GM20000 (cell line): ENCODE results near the gene TEX264.
A peak's percentile ranks its signal among the peaks of the same experiment; 100 is the strongest.

Experiments used
- DNase-seq: peaks from one replicate; pipeline ENCODE4 v3.0.0; 2012; ENCODE audit warnings: low spot score
- CTCF ChIP-seq: IDR thresholded peaks from 2 replicates; pipeline ENCODE4 v1.5.1; 2012; ENCODE audit warnings: mild to moderate bottlenecking, control low read depth; ENCODE audit errors: extremely low read depth, missing control alignments

The TEX264 gene

DNA sequence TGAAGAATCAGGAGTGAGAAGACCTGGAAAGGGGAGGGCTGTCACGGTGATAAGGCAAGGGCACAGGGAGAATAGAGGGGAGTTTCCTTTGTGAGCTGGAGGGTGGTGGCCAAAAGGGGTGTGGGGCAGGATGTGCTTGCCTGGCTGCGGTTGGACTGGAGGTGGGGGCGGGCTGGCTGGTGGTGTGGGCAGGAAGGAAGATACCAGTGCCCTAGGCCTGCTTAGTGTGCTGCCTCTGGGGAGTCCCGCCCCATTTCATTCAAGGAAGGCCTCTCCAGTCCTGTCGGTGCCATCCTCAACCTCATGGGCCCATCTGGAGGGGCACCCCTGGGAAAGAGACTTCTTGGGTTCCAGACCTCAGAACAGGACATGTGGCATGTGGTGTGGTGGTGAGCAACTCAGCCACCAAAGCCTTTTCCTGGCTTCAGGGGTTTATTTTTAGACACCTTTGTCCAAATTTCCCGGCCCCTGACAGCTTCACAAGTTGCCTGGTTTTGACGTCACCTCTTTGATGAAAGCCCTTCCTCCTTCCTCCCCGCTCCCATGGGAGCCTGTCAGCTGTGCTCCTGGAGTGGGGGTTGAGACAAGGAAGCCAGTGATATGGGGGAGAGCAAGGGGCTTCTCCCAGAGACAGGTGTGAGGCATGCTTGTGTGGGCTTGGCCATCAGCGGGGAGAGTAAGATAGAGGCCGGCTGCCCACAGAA is 15.6 kb downstream of the TEX264 start:
- no peak for TF ChIP-seq CTCF
- peak; percentile 59 for DNase-seq

- TF ChIP-seq CTCF = no peak
- no peak for DNase-seq
Measured at GRCh38 chr3:51687431-51688205, 16.6 kb downstream of the TEX264 start.

DNA sequence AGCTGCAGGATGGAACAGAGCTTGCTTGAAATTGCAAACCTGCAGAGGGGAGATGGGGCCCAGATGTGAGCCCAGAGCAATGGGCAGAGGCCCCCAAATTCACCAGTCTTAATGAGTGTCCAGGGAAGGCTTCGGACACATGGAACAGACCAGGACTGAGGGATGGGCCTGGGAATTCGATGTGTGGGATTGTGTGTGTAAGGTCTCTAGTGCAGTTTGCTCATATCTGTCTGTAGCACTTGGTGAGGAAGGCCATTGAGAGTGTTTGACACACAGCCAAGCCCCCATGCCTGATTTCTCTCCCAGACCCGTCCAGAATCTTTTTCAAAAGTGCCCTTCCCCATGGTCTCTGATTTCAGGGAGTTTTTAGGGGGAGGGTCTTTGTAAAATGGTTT is 17.2 kb downstream of the TEX264 start:
- no peak for DNase-seq
- no peak for TF ChIP-seq CTCF

GRCh38 chr3:51691021-51691420 is 20.0 kb downstream of the TEX264 start:
- DNase-seq = no peak
- TF ChIP-seq CTCF = no peak

GRCh38 chr3:51691949-51692348 is 20.9 kb downstream of the TEX264 start:
- no peak for DNase-seq
- no peak for TF ChIP-seq CTCF

- DNase-seq = no peak
- no peak for TF ChIP-seq CTCF
Measured at GRCh38 chr3:51692980-51693395, 21.9 kb downstream of the TEX264 start.

GRCh38 chr3:51696954-51697353 is 25.9 kb downstream of the TEX264 start:
- TF ChIP-seq CTCF = no peak
- no peak for DNase-seq
